Right cardiac atrium (tissue), 5 donors: ENCODE measurements around the gene KCNK17. TPM values are rescaled to one million over a fixed set of nuclear protein-coding genes. Genes with fewer than 3 reads are reported as not detected.

Experiments used
- polyA plus RNA-seq: library from polyadenylated mRNA; stranded (reverse); fragments of 200-250 nt; gene quantifications from one replicate; pipeline ENCODE4 v1.2.3, GENCODE V29; 2013
- total RNA-seq, 4 donors: library from RNA; stranded (reverse); fragmentation: NEBNext Ultra II Directional; extraction: Animal tissue kit (Norgen Biotek cat#: 25700); gene quantifications; one replicate each; pipeline ENCODE4 v1.2.1, GENCODE V29; 2021
- donor health status: healthy with polysubstance abuse.
- donor health status: DM: no; HTN: yes; CAD: no.
- donor health status: DM: no; HTN: no; CAD: no.
- donor health status: DM: no; HTN: yes; CAD: no; lungs with severe emphysema.
- donor health status: DM: yes; HTN: yes; CAD: no.

The KCNK17 gene
- total and polyA plus RNA-seq, 5 donors: 2.5 to 9.3 (median 3.8) TPM

Other genes with a start within 250 kb of the KCNK17 start
- gene SAYSD1, start 199.2 kb downstream of the KCNK17 start, total RNA-seq: 10 to 100 TPM in 2 of 4 donors, 1 to 10 TPM in 2; 8.3 to 11.7 (median 9.9) TPM
- 12.6 TPM for gene SAYSD1, start 199.2 kb downstream of the KCNK17 start, polyA plus RNA-seq
- 1 to 10 TPM; 1.1 to 1.9 (median 1.4) TPM for gene KCNK5, start 84.9 kb downstream of the KCNK17 start, total RNA-seq
- gene KCNK5, start 84.9 kb downstream of the KCNK17 start, polyA plus RNA-seq: 1.4 TPM
- not detected for gene KCNK16, start 8.3 kb upstream of the KCNK17 start, total RNA-seq
- not detected for gene KCNK16, start 8.3 kb upstream of the KCNK17 start, polyA plus RNA-seq